OCI-LY7 (cell line): ENCODE data around the gene SEC24D. TPM values are rescaled to one million over a fixed set of nuclear protein-coding genes. Genes with fewer than 3 reads are reported as not detected.

Experiments
- BruUV-seq: library from RNA; stranded (reverse); fragments of 400-500 nt; replicated peaks from 2 replicates; lab custom pipeline; 2021; lab: Mats Ljungman, UMichigan
- CTCF ChIA-PET: fragments of 300-600 bp; sonication (Branson Sonifier 250); formaldehyde crosslinking; loops from one replicate; lab custom pipeline; 2022; ENCODE audit warnings: antibody characterized with exemption; ENCODE audit not compliant: unreplicated experiment; lab: Charles Lee
- POLR2A ChIA-PET: fragments of 300-600 bp; sonication (Branson Sonifier 250); formaldehyde crosslinking; loops from one replicate; lab custom pipeline; 2022; ENCODE audit warnings: antibody characterized with exemption; lab: Charles Lee
- DNase-seq: peaks from one replicate; pipeline ENCODE4 v3.0.0-alpha.2; 2015; ENCODE audit warnings: low spot score
- H2AFZ ChIP-seq: fragments of 200-600 bp; sonication (generic), shearing (Covaris generic); 2 replicates; pipeline ENCODE4 v1.6.1; 2014; ENCODE audit warnings: mild to moderate bottlenecking, antibody characterized with exemption, low read length, moderate library complexity
- H3K27ac ChIP-seq: fragments of 200-600 bp; sonication (generic); 2 replicates; pipeline ENCODE4 v1.5.1; 2014; ENCODE audit warnings: mixed run types, low read depth, mild to moderate bottlenecking, moderate library complexity, low read length, inconsistent platforms; ENCODE audit not compliant: poor library complexity, severe bottlenecking
- H3K36me3 ChIP-seq: fragments of 200-600 bp; sonication (generic); 2 replicates; pipeline ENCODE4 v1.6.1; 2014; ENCODE audit warnings: mild to moderate bottlenecking, antibody characterized with exemption, low read length, moderate library complexity, mixed read lengths; ENCODE audit not compliant: insufficient read depth
- H3K4me1 ChIP-seq: fragments of 200-600 bp; sonication (generic); 2 replicates; pipeline ENCODE4 v1.5.1; 2014; ENCODE audit warnings: mild to moderate bottlenecking, low read length; ENCODE audit not compliant: insufficient read depth, poor library complexity, severe bottlenecking
- H3K4me2 ChIP-seq: fragments of 200-600 bp; sonication (generic); 2 replicates; pipeline ENCODE4 v1.6.1; 2014; ENCODE audit warnings: mild to moderate bottlenecking, low read length
- H3K4me3 ChIP-seq: fragments of 200-600 bp; sonication (generic); 2 replicates; pipeline ENCODE4 v1.5.1; 2014; ENCODE audit warnings: mild to moderate bottlenecking, low read depth, low read length; ENCODE audit not compliant: poor library complexity, severe bottlenecking
- H3K79me2 ChIP-seq: fragments of 200-600 bp; sonication (generic); 2 replicates; pipeline ENCODE4 v1.6.1; 2016; ENCODE audit warnings: low read depth, mild to moderate bottlenecking, low read length, moderate library complexity, mixed read lengths; ENCODE audit not compliant: insufficient read depth
- H3K9me2 ChIP-seq: fragments of 200-600 bp; sonication (generic); 2 replicates; pipeline ENCODE4 v1.6.1; 2016; ENCODE audit warnings: mild to moderate bottlenecking, low read length, mixed read lengths; ENCODE audit not compliant: insufficient read depth
- H3K9me3 ChIP-seq: fragments of 200-600 bp; sonication (generic); 2 replicates; pipeline ENCODE4 v1.6.1; 2014; ENCODE audit warnings: mild to moderate bottlenecking, mixed run types, low read length, mixed read lengths
- H4K20me1 ChIP-seq: fragments of 200-600 bp; sonication (generic); 2 replicates; pipeline ENCODE4 v1.6.1; 2014; ENCODE audit warnings: mild to moderate bottlenecking, antibody characterized with exemption, low read length, moderate library complexity, mixed read lengths; ENCODE audit not compliant: insufficient read depth
- EZH2phosphoT487 ChIP-seq: fragments of 200-600 bp; sonication (generic); IDR thresholded peaks from 2 replicates; pipeline ENCODE4 v1.6.1; 2018; ENCODE audit warnings: low read depth, borderline replicate concordance, mild to moderate bottlenecking, mixed run types, antibody characterized with exemption, low read length, moderate library complexity, mixed read lengths
- intact Hi-C: fragments of 100-400 bp; cut with micrococcal nuclease; formaldehyde crosslinking; loops from one replicate; pipeline ENCODE4 v1.10.0; 2022; ENCODE audit not compliant: unreplicated experiment
- total RNA-seq, 2 experiments: library from RNA; depleted of rRNA in 1 of 2; stranded (reverse); fragments of >200 nt in 1 of 2; shearing (Covaris generic) in 1 of 2; gene quantifications; 2 replicates each; pipeline ENCODE4 v1.2.3, GENCODE V29; 2014 to 2022
- TF ChIP-seq, protein P1 (sequence below): fragments of 200-600 bp; sonication (generic); conservative IDR thresholded peaks from 2 replicates; pipeline ENCODE4 v1.5.1; 2014; ENCODE audit warnings: mild to moderate bottlenecking, antibody characterized with exemption, low read length, moderate library complexity, mixed read lengths

The SEC24D gene
- total RNA-seq, 2 experiments from 2014 or later, result 15.1 to 56.1 TPM

DNA sequence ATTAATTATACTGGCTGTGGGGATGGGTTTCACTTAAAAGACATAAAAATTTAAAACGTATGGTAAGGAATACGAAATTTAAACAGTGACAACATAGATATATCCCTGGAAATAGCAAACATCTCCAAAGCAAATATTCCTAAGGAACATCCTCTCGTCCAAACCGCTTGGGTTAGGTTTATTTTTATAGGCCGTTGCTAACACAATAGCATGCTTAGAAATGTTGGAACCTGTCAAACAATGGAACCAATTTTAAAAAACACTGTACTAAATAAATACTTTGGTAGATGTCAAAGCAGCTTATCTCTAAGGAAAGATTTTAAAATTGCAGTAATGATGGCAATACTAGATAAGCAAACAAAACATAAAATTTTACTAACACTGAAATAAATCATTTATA is 45.4 kb downstream of the SEC24D start:
- BruUV-seq, result no TSS peak
- Histone ChIP-seq H3K9me3 (no peaks in the 10 kb centered on the region), H3K4me2 (no peak overlapping the region), H3K9me2 (no peaks in the 10 kb centered on the region), H3K79me2 (no peaks in the 10 kb centered on the region), H3K27ac (no peak overlapping the region), H3K4me3 (no peak overlapping the region), H4K20me1 (no peaks in the 10 kb centered on the region), H3K4me1 (no peaks in the 10 kb centered on the region), H3K36me3 (peaks cover 22% of the 10 kb centered on the region), H2AFZ (no peak overlapping the region)
- DNase-seq, result no peak
- intact Hi-C loops, result no loop called here
- no peak for TF ChIP-seq EZH2phosphoT487
- TF ChIP-seq, protein P1, sequence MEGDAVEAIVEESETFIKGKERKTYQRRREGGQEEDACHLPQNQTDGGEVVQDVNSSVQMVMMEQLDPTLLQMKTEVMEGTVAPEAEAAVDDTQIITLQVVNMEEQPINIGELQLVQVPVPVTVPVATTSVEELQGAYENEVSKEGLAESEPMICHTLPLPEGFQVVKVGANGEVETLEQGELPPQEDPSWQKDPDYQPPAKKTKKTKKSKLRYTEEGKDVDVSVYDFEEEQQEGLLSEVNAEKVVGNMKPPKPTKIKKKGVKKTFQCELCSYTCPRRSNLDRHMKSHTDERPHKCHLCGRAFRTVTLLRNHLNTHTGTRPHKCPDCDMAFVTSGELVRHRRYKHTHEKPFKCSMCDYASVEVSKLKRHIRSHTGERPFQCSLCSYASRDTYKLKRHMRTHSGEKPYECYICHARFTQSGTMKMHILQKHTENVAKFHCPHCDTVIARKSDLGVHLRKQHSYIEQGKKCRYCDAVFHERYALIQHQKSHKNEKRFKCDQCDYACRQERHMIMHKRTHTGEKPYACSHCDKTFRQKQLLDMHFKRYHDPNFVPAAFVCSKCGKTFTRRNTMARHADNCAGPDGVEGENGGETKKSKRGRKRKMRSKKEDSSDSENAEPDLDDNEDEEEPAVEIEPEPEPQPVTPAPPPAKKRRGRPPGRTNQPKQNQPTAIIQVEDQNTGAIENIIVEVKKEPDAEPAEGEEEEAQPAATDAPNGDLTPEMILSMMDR, result no peak
- CTCF ChIA-PET, result no interaction called here
- POLR2A ChIA-PET, result interaction anchor here (0.9 to 1.1 kb wide), 2 partner anchors 19 to 20 kb away, joined by 3 read pairs; no protein-coding TSS in a partner anchor

- Histone ChIP-seq H3K9me3 (no peaks in the 10 kb centered on the region), H4K20me1 (no peaks in the 10 kb centered on the region), H3K79me2 (no peaks in the 10 kb centered on the region), H3K4me1 (no peaks in the 10 kb centered on the region), H3K4me3 (no peak overlapping the region), H3K27ac (no peak overlapping the region), H3K36me3 (peaks cover 13% of the 10 kb centered on the region; the same call in 1 of the 2 replicates), H3K4me2 (no peak overlapping the region), H3K9me2 (no peaks in the 10 kb centered on the region), H2AFZ (no peak overlapping the region)
- CTCF ChIA-PET, result no interaction called here
- POLR2A ChIA-PET, result interaction anchor here (0.6 kb wide), 1 partner anchor 144 kb away, joined by 4 read pairs; no protein-coding TSS in a partner anchor
- TF ChIP-seq, protein P1, result no peak
- TF ChIP-seq EZH2phosphoT487, result no peak
- DNase-seq, result no peak
- intact Hi-C loops, result no loop called here
- no TSS peak for BruUV-seq
Observed at GRCh38 chr4:118788911-118789310, 47.0 kb downstream of the SEC24D start.

DNA sequence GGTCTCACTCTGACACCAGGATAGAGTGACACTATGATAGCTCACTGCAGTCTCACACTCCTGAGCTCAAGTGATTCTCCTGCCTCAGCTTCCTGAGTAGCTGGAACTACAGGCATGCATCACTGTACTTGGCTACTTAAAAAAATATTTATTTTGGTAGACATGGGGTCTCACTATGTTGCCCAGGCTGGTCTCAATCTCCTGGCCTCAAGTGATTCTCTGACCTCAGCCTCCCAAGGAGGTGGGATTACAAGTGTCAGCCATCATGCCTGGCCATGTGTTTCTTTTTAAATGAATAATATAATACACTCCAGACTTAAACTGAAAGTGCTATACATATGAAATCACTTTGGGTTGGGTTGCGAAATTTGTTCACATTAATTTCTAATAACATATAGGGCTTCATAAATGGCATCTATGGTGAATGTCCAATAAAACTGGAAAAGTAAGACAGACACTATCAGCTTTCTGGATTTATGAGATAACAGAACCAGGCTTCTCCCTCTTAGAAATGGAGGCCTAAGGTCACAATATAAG is 48.0 kb downstream of the SEC24D start:
- DNase-seq, result no peak
- Histone ChIP-seq H3K27ac (no peak overlapping the region), H3K9me2 (no peaks in the 10 kb centered on the region), H3K9me3 (0 out of 2 replicates have a peak, but pooled peaks cover 5% of the 10 kb centered on the region), H3K4me2 (no peak overlapping the region), H3K4me3 (no peak overlapping the region), H3K36me3 (peaks cover 16% of the 10 kb centered on the region), H3K79me2 (no peaks in the 10 kb centered on the region), H3K4me1 (no peaks in the 10 kb centered on the region), H2AFZ (no peak overlapping the region), H4K20me1 (no peaks in the 10 kb centered on the region)
- TF ChIP-seq EZH2phosphoT487, result no peak
- TF ChIP-seq, protein P1, result no peak
- no TSS peak for BruUV-seq
- POLR2A ChIA-PET, result interaction anchor here (0.5 to 0.6 kb wide), 2 partner anchors 16 to 104 kb away, joined by 3 to 5 read pairs; no protein-coding TSS in a partner anchor
- intact Hi-C loops, result no loop called here
- CTCF ChIA-PET, result interaction anchor here (0.8 kb wide), 1 partner anchor 17 kb away, joined by 3 read pairs; no protein-coding TSS in a partner anchor
